NCI-H82 (cell line): Measurements from ENCODE around the gene GZMM.
"Not testable (repeated sequence)": the region's sequence is repeated elsewhere in the genome, so short reads cannot be mapped to it uniquely, and the experiment has no call there.

Experiments
- DNase-seq: peaks from one replicate; lab custom pipeline; 2025; lab: John Stamatoyannopoulos, UW

GZMM gene

DNA sequence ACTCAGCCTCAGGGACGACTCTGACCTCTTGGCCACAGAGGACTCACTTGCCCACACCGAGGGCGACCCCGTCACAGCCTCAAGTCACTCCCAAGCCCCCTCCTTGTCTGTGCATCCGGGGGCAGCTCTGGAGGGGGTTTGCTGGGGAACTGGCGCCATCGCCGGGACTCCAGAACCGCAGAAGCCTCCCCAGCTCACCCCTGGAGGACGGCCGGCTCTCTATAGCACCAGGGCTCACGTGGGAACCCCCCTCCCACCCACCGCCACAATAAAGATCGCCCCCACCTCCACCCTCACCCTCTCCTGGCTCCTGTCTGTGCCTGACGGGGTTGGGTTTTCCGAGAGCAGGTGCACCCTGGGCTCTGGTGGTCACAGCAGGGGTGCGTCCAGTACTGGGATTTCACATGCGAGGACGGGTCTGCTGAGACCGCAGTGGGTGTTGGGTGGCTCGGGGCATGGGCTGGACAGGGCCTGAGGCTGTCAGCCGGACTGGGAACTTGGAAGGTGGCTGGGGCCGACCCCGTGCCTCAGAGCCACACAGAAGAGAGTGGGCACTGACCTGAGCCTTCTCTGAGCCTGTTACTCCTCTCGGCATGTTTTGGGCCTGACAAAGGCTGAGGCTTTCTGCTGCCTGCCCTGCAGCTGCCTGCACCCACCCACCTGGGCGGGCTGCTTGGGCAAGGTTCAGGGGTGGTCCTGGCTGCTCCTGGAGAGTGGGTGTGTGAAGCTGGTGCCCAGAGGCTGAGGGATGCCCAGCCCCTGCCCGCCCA is 39.5 kb downstream of the GZMM start:
- no peak for DNase-seq

DNA sequence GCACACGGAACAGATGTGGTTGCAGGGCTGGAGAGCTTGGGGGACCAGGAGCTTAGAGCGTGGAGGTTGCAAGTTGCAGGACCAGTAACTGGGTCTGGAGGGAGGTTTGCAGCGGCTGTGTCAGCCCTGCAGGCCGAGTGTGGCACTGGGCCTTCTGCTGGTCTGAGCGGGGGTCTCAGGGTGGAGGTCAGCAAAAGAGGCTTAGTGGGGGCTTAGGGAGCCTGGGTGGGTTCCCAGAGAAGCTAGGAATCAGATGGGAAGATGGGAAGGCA is 40.1 kb downstream of the GZMM start:
- peak; percentile 54 for DNase-seq

DNA sequence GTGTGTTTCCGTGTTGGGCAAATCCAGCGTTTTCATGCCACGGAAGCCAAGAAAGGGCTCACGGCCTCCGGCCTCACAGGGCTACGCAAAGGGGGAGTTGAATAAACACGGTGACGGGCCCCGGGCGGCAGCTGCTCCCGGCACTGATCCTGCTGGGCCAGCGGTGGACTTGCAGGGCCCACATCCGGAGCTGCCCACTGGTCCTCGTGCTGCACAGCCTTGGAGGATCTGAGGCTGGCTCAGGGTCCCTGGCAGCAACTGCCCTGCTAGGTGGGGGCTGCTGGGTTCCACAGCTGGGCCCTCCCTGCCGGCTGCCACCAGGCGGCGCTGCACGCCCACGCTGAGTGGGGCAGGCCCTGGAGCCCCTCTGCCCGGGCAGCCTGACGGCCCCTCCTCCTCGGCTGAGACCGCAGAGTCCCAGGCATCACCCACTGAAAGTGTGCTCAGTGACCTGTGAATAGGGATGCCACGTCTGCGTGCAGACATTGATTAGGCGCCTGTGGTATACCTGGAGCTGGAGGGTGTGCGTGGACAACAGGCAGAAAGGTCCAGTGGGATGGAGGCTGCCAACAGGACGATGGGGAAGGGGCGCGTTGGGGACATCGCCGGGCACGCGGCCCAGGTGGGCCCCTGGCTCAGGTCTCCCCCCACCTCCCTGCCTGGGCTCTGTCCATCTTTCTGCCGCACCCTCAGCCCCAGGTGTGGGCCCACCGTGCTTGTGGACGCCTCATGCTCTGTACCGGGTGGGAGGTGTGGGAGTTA is 40.6 kb downstream of the GZMM start:
- peak; percentile 82 for DNase-seq

DNA sequence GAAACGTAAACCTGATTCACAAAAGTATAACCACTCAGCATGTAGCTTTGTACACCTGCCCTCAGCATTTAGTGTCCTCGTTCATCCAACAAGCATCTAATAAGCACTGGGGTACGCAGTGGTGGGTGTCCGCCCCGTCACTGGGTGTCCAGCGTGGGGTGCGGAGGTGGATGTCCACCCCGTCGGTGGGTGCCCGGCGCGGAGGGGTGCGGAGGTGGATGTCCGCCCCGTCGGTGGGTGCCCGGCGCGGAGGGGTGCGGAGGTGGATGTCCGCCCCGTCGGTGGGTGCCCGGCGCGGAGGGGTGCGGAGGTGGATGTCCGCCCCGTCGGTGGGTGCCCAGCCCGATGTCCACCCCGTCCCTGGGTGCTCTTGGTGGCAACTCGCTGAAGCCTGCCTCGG is 41.3 kb downstream of the GZMM start:
- DNase-seq = not testable (repeated sequence)

DNA sequence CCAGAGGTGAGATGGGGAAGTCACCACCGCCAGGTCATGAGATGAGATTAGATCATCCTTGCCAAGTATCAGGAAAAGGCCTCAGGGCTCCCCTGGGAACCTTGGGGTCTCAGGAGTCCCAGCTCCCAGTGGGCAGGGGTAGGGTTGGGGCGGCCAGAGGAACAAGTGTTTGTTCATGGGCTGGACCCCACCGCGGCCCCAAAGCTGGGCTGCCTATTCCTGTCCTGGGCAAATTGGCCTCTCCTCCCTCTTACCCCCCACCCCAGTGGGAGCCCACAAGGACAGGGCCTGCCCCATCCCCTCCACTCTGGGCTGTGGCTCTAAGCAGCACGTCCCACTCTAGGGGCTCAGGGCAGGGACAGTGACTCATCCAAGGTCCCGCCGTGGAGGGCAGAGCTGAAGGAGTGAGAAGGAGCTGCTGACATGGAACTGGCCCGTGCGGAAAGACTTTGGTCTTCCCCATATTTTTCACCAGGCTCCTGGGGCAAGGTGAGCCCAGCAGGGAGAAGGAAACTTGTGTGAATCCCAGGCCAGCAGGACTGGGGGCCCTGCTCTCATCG is 41.8 kb downstream of the GZMM start:
- no peak for DNase-seq

DNA sequence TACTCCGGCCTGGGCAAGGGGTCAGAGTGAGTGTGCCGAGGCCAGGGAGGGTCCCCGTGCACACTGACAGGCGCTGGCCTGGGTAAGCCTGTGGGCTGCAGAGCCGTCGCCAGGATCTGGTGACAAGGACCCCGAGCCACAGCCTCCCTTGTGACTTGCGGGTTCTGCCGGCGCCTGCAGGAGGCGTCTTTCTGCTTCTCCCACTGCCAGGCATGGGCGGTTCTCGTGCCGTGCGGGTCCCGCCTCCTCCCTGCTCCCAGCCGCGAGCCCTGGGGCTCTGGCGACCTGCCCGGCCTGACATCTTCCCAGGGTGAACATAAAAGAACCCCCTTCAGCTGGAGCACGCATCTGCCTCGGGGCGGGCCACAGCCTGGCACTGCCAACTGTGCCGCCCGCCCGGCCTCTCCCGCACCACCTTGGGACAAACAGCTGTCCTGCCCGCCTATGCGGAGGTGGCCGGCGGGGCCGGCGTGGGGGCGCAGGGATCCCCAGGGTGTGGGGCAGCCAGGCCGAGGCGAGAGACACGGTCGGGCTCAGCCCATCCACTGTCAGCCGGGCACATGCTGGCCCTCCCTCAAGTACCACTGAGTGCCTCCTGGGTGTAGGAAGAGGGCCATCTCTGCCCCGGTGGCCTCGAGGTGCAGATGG is 44.4 kb downstream of the GZMM start:
- DNase-seq = peak; percentile 77

DNA sequence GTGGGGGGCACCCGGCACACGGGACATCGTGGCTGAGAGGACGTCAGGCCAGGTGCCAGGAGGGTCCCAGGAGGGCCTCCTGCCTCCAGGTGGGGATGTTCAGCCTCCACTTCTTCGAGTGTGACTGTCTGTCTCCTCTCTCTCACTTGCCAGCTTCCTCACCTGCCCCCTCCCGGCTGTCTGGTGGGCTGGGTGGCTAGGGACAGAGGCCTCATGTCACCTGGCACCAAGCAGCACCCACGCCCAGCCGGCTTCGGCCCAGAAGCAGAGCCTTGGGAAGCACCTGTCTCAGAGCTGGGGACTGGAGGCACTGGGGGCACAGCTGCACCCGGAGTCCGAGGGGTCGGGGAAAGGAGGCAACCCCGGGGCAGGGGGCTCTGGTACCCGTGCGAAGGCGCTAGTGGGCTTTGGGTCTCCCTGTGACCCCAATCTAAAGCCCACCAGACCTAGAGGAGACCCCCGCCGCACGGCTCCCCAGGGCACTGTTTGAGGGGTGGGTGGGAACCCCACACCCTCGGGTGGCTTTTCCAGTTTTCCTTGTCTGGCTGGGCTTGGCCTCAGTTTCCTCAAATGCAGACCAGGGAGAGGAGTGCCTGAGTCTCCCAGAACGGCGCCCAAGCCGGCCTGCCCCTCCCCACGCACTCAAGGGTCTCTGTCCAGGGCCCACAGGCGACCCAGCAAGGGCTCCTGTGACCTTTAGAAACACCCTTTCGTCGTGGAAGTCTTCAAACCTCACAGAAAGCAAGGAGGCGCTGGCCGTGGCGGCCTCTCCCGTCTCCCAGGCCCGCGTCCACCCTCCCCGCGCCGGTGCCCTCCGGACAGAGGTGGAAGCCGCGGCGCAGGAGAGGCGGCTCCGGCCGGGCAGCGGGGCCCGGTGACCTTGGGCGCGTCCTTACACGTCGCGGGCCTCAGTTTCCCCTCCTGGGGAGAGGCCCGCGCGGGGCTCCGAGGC is 45.2 kb downstream of the GZMM start:
- DNase-seq = peak; percentile 38

DNA sequence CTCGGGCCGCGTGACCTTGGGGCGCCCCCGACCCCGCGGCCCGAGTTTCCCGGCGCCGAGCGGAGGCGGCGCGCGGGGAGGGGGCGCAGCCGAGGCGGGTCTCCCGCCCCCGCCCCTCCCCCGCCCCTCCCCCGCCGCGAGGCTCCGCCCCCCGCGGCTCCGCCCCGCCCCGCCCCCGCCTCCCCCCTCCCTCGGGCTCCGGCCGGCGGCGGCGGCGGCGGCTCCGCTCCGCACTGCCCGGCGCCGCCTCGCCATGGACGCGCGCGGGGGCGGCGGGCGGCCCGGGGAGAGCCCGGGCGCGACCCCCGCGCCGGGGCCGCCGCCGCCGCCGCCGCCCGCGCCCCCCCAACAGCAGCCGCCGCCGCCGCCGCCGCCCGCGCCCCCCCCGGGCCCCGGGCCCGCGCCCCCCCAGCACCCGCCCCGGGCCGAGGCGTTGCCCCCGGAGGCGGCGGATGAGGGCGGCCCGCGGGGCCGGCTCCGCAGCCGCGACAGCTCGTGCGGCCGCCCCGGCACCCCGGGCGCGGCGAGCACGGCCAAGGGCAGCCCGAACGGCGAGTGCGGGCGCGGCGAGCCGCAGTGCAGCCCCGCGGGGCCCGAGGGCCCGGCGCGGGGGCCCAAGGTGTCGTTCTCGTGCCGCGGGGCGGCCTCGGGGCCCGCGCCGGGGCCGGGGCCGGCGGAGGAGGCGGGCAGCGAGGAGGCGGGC is 46.0 kb downstream of the GZMM start, which contains the start of gene HCN2:
TSS of gene HCN2 (plus strand) at position 189 of the 703 bp plus-strand sequence. CDS start at position 254, 65 bp downstream.
- no peak for DNase-seq

DNA sequence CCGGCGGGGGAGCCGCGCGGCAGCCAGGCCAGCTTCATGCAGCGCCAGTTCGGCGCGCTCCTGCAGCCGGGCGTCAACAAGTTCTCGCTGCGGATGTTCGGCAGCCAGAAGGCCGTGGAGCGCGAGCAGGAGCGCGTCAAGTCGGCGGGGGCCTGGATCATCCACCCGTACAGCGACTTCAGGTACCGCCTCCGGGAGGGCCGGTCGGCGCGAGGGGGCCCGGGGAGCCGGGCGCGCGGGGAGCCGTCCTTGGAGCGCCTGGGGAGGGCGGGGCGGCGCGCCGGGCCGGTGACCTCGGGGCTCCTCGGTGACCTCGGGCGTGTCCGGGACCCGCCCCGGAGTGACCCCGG is 46.5 kb downstream of the GZMM start:
- peak; percentile 38 for DNase-seq

DNA sequence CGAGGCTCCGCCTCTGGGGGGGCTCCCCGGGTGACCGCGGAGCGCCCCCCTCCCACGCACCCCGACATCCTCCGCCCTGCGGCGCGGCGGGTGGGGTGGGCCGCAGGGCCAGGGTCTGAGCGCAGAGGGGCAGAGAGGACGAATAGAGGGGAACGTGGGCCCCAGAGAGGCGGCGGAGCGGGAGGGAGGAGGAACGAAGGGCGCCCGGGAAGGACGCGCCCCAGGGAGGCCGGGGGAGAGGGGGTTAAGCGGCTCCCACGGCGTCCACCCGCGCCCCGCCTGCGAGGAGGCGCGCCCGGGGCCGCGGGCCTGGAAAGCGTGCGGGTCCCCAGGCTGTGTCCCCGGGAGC is 46.9 kb downstream of the GZMM start:
- no peak for DNase-seq

DNA sequence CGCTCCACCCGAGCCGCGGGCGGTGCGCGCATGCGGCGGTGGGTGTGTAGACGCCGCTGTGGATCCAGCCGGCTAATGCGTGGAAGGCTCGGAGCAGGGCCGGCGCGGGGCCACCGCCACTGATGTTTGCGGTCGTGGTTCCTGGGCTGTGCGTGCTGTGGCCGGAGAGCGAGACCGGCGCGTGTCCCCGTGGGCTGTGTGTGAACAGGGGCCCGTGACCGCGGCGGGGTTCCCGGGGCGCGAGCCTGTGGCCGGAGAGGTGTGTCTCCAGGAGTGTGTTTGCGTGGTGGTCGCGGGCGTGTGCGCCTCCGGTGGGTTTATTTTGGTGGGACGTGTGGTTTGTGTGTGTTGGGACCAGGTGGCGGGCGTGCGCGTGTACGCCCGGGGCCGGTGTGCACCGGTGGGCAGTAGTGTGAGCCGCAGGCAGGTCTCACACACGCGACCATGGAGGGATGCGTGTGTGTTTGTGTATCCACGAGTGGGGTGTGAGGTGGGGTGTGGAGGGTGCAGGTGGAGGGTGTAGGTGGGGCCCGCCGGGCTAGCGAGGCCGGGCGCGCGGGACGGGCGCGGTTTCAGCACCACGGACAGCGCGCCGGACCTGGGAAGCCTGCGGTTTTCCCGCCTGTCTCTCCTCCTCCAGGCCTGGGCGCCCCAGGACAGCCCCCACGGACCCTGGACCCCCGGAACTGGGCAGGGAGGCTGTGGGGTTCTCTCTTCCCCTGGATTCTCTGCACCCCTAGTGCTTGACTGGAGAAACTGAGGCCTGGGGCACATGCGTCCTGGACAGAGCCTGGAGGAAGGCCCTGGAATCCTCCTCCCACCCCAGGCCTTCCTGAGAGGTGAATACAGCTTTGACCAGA is 47.5 kb downstream of the GZMM start:
- no peak for DNase-seq

DNA sequence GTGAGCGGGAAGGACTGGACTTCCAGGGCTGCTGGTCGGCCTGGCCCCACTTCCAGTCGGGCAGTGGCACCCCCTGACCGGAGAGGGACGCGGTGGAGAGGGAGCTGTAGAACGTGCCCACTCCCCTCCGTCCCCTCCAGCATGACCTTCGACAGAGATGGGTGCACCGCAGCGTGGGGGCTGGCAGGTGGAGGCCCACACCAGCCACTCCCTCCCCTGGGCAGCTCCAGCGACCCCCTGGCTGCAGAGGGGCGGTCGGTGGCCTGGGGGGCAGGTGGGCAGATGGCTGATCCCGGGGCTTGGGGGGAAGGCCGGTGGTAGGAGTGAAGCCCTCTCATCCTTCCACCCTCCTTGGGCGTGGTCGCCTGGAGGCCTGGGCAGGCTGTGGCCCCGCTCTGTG is 48.2 kb downstream of the GZMM start:
- DNase-seq = no peak

DNA sequence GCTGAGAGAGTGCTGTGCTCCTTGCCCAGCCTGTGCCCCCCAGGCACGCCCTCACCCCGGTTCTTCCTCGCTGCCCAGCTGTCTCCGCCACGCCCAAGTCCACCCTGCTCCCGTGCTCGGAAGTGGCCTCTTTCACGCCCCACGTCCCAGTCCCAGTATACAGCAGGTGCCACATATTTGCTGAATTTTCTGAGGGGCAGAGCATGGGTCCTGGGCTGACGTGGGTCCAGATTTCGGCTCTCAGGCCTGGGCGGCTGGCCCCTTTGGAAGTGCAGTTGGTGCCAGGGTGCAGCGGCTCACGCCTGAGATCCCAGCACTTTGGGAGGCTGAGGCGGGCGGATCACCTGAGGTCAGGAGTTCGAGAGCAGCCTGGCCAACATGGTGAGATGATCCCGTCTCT is 49.2 kb downstream of the GZMM start:
- DNase-seq = no peak

DNA sequence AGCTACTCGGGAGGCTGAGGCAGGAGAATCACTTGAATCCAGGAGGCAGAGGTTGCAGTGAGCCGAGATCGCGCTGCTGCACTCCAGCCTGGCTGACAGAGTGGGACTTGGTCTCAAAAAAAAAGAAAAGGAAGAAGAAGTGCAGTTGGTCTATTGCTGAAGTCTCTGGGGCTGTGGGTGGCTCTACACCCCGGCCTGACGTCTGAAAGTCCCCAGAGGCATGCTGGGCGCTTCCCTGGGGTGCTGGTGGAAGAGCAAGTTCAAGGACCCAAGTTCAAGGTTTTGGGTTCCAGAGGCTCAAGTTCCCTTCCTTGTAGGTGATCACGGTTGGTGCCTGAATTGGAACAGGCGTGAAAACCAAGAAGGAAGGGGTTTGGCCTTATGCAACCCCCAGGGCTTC is 49.7 kb downstream of the GZMM start:
- DNase-seq = no peak

DNA sequence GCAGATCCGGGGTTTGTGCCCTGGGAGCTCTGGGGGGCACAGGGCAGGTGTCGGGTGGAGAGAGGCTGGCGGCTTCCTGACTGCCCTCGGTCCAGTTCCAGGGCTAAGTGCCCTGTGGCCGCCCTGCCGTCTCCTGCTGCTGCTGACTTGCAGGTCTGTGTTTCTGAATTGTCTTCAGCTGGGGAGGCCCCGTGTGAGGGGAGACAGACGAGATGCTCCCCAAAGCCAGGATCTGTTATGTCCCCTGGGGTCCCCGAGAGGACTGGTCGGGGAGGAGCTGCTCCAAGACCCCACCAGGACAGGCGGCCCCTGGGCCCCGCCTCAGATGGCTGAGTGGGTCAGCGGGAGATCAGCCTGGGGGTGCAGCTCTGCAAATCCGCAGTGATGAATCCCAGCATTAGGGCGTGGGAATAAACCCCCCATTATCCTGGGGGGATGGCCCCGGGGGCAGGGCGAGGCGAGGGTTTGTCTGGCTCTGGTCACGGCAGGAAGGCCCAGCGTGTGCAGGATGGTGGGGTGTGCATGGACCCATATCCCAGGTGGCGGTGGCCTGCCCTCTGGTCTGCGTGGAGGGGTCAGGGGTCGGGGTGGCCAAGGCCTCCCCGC is 50.5 kb downstream of the GZMM start:
- DNase-seq = no peak

DNA sequence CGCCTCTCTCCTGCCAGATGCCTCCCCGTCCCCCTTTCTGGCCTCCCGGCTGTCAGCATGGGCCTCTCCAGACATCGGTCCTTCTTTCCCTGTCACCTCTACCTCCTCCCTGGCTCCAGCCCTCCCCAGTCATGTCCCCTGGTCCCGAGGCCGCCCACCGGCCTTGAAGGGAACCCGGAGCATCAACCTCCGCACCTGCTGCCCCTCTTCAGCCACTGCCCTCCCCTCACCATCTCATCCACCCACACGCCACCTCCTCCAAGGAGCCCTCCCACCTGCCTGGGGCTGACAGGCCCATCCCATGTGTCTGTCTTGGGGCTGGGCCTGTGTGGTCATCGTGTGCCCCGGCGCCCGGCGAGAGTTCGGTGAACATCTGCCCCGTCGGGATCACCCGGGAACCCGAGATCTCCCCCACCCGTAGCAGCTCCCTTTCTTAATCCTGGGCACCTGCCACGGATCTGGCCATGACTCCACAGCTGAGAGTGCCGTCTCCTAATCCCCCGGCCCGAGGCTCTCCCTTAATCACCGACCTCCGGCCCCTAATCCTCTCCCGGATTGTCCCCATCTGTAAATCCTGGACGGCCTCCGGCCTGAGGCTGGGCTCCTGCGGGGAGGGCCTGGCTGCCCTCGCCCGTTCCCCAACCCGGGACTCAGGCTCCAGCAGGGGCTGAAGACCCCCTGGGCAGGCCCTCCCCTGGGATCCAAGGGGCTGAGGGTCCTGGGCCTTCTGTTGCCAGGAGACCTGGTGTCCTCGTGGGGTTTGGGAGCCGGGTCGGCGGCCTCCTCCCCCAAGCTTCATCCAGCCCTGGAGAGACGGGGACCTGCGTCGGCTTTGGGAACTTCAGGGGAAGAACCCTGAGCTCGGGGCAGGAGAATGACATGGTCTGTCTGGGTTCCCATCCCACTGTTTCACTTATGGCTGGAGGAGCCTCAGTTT is 51.7 kb downstream of the GZMM start:
- DNase-seq = peak; percentile 93

DNA sequence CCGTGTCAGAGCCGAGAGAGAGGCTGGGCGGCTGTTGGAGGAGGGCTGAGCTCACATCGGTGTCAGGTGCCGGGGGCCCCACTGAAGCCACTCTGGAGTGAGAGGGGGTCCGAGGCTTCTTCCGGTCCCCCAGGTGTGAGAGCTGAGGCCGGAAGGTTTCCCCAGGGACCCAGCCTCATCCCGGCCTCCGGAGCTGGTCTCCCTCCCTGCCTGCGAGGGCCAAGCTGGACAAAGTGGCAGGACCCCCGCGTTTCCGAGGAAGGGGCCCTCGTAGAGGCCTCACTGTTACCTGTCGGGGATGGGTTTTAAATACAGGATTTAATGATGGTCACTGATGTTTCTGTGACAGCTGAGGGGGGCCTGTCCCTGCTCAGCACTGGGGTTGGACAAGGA is 52.4 kb downstream of the GZMM start:
- no peak for DNase-seq

DNA sequence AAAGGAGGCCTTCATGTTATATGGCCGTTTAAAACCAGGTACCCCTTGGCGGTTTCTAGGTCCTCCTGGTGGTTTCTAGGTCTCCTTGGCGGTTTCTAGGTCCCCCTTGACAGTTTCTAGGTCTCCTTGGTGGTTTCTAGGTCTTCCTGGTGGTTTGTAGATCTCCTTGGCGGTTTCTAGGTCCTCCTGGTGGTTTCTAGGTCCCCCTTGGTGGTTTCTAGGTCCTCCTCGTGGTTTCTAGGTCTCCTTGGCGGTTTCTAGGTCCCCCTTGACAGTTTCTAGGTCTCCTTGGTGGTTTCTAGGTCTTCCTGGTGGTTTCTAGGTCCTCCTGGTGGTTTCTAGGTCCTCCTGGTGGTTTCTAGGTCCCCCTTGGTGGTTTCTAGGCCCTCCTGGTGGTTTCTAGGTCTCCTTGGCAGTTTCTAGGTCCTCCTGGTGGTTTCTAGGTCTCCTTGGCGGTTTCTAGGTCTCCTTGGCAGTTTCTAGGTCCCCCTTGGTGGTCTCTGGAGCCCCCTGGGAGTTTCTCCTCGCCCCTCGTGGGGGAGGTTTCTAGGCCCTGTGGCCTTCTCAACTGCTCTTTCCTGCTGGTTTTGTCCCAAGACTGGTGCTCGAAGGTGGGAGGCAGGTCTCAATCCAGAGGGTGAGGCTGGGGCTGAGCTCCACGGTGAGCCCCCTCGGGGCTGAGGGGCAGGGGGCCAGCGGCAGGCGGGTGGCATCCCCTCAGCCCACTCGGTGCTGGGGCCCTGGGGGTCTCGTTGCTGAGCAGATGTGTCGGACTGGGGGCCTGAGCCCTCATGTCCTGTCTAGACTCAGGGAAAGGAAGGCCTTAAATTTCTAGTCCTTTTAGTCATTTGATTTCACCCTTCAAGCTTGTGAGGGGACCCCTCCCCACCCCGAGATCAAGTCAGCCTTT is 53.8 kb downstream of the GZMM start:
- DNase-seq = no peak
